GM12864 (cell line): ENCODE measurements around the gene OR52N2.

Experiments
- DNase-seq: peaks from one replicate; pipeline ENCODE4 v3.0.0-alpha.2; 2011; ENCODE audit warnings: low read depth
- H3K4me3 ChIP-seq: 2 replicates; pipeline ENCODE4 v1.5.1; 2011; ENCODE audit warnings: mild to moderate bottlenecking, low read depth, low read length, control low read depth
- TF ChIP-seq, protein P1 (sequence below): IDR thresholded peaks from 2 replicates; pipeline ENCODE4 v1.5.1; 2011; ENCODE audit warnings: low read depth, mild to moderate bottlenecking, moderate library complexity, low read length, control low read depth, inconsistent platforms; ENCODE audit errors: missing control alignments

OR52N2 gene

GRCh38 chr11:5809122-5809519 is 397 bp downstream of the OR52N2 start:
- no peak for DNase-seq
- TF ChIP-seq, protein P1, sequence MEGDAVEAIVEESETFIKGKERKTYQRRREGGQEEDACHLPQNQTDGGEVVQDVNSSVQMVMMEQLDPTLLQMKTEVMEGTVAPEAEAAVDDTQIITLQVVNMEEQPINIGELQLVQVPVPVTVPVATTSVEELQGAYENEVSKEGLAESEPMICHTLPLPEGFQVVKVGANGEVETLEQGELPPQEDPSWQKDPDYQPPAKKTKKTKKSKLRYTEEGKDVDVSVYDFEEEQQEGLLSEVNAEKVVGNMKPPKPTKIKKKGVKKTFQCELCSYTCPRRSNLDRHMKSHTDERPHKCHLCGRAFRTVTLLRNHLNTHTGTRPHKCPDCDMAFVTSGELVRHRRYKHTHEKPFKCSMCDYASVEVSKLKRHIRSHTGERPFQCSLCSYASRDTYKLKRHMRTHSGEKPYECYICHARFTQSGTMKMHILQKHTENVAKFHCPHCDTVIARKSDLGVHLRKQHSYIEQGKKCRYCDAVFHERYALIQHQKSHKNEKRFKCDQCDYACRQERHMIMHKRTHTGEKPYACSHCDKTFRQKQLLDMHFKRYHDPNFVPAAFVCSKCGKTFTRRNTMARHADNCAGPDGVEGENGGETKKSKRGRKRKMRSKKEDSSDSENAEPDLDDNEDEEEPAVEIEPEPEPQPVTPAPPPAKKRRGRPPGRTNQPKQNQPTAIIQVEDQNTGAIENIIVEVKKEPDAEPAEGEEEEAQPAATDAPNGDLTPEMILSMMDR, result no peak
- H3K4me3 ChIP-seq, result peak overlapping the region; percentile 70

DNA sequence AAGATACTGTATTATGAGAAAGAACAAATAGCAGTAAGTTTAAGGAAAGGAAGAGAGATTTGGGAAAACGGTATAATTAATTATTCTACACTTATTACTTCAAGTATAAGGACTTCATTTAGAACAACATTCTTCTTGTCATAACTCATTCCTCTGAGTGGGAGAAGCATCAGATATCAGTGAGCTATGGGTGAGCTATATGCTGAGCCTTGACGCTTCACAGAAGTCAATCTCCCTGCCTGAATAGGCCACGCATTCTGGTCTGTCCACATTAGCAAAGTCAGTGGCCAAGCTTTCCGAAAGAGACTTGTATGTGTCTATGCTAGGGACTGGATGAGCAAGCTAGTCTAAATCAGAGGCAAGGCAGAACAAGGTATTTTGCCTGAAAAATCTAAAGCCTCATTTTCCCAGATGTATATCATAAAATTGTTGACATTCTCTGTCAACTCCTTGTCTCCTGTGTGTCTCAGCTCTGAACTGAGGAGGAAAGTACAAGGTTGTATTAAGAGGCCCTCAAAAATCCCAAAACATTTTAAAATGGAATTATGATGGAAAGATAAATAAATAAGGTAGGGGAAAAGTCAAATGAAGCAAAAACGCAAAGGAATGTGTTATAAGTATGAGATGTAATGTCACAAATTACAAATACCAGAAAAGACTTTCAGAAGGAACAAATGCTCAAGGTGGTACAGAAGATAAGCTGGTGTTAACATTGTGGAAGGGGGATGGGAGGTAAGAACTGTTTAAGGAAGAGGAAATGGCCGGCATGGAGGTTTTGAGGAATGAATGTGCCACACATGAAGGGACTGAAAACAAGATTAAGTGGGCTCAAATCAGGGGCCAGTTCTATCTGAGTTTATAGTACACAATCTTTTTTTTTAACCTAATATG is 1.4 kb downstream of the OR52N2 start:
- H3K4me3 ChIP-seq, result no peak overlapping the region
- DNase-seq, result no peak
- TF ChIP-seq, protein P1, result no peak

GRCh38 chr11:5815534-5815933 is 6.8 kb downstream of the OR52N2 start:
- H3K4me3 ChIP-seq, result no peak overlapping the region
- TF ChIP-seq, protein P1, result no peak
- no peak for DNase-seq

DNA sequence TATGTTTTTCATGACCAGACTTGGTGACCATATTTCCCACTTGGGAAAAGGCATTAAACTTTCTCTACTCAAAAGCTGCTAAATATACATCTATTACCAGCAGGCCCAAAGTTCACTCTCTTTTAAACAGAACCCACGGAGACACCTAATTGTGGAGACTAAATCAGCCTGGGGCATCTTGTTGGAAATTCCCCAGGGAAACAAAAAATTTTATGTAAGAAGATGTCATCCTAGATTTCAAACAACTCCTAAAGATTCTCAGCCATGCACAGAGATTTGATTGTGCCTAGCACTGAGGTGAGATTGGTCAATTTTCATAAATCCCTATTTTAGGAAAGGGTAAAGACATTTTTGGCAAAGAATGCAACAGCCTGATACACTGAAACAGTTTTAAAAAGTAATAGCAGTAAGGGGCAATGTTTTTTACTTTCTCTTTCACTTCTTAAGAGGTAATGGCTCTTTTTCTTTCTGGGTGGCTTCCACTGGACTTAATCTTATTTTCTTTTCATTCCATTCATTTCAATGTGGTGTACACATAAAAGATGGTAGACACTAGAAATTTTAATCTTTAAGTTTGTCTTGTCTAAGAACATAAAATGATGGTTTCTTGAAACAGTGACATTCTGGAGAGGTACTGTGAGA is 9.6 kb downstream of the OR52N2 start:
- no peak for DNase-seq
- TF ChIP-seq, protein P1, result no peak
- H3K4me3 ChIP-seq, result no peak overlapping the region; the same call in 1 of the 2 replicates

- no peak for DNase-seq
- H3K4me3 ChIP-seq, result no peak overlapping the region
- TF ChIP-seq, protein P1, result no peak
Observed at GRCh38 chr11:5831196-5831829, 22.6 kb downstream of the OR52N2 start.

DNA sequence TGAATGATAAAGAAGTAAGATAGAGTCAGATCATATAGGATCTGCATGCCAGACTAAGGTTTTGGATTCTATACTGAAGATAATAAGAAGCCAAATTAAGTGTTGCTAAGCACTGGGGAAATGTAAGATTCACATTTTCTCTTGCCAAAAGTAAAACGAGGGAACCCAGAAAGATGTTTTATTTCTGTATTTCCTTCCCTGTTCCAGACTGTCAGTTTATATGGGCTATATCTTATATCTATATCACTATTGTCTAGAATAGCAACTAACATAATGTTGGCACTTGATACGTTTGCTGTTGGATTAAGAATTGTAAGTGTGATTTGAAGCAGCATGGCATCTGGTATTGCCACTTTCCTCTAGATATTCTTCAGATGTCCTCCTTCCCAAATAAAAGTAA is 24.7 kb downstream of the OR52N2 start:
- DNase-seq, result no peak
- H3K4me3 ChIP-seq, result no peak overlapping the region
- TF ChIP-seq, protein P1, result no peak
